Activated naive CD4-positive, alpha-beta T cell treated with anti-CD3 and anti-CD28 coated beads for 36 hours (primary cell): ENCODE measurements around the gene DNMT3L. TPM values are rescaled to one million over a fixed set of nuclear protein-coding genes. Genes with fewer than 3 reads are reported as not detected.

Experiments used
- CTCF ChIA-PET: fragments of 350-600 bp; sonication (Branson Sonifier 250); formaldehyde crosslinking; loops from one replicate; lab custom pipeline; 2021; ENCODE audit warnings: antibody characterized with exemption; lab: Charles Lee
- DNase-seq: peaks from one replicate; pipeline ENCODE4 v3.0.0-alpha.2; 2020
- H3K27ac Mint-ChIP-seq: one replicate; pipeline ENCODE4 v1.8.0; 2021; ENCODE audit warnings: mild to moderate bottlenecking, mixed read lengths
- H3K27me3 Mint-ChIP-seq: one replicate; pipeline ENCODE4 v1.8.0; 2021; ENCODE audit warnings: low read depth, mixed read lengths
- H3K36me3 Mint-ChIP-seq: one replicate; pipeline ENCODE4 v1.8.0; 2021; ENCODE audit warnings: low read depth, mixed read lengths
- H3K4me1 Mint-ChIP-seq: one replicate; pipeline ENCODE4 v1.8.0; 2021; ENCODE audit warnings: low read depth, mixed read lengths
- H3K4me3 Mint-ChIP-seq: one replicate; pipeline ENCODE4 v1.8.0; 2021; ENCODE audit warnings: mild to moderate bottlenecking, moderate library complexity, mixed read lengths
- H3K9me3 Mint-ChIP-seq: one replicate; pipeline ENCODE4 v1.8.0; 2021; ENCODE audit warnings: mixed read lengths
- intact Hi-C: fragments of 100-400 bp; cut with micrococcal nuclease; formaldehyde crosslinking; loops from one replicate; pipeline ENCODE4 v1.15.1; 2023
- total RNA-seq, 2 experiments: library from RNA; stranded (reverse); gene quantifications; one replicate each; pipeline ENCODE4 v1.2.3, GENCODE V29; 2021

The DNMT3L gene
- total RNA-seq, 2 experiments from 2014 or later, result not detected

- CTCF ChIA-PET, result interaction anchor here (0.6 kb wide), 1 partner anchor 32 kb away, joined by 3 read pairs; no protein-coding TSS in a partner anchor
- Mint-ChIP-seq H3K27ac (peak overlapping the region; percentile 50), H3K36me3 (no peaks in the 10 kb centered on the region), H3K4me3 (peak overlapping the region; percentile 74), H3K27me3 (no peaks in the 10 kb centered on the region), H3K4me1 (peaks cover 55% of the 10 kb centered on the region), H3K9me3 (no peaks in the 10 kb centered on the region)
- peak; percentile 63 for DNase-seq
- intact Hi-C loops, result loop anchor here (1.0 to 10.0 kb wide), 3 partner anchors 39 to 154 kb away; partner anchors contain the start of genes CFAP410 and LRRC3
Observed at GRCh38 chr21:44300262-44300959, 38.7 kb upstream of the DNMT3L start.

- CTCF ChIA-PET, result no interaction called here
- Mint-ChIP-seq H3K9me3 (no peaks in the 10 kb centered on the region), H3K4me1 (peaks cover 54% of the 10 kb centered on the region), H3K36me3 (no peaks in the 10 kb centered on the region), H3K27me3 (no peaks in the 10 kb centered on the region), H3K27ac (peak within 1 kb of the TSS; percentile 87), H3K4me3 (peak within 1 kb of the TSS; percentile 78)
- intact Hi-C loops, result loop anchor here (1.0 to 10.0 kb wide), 5 partner anchors 40 to 287 kb away; partner anchors contain the start of genes CFAP410, LRRC3 and TRAPPC10
- DNase-seq, result peak; percentile 64
Observed at GRCh38 chr21:44299458-44300261, 38.0 kb upstream of the DNMT3L start, which contains the start of gene PFKL. Gene PFKL (plus strand): TSS chr21:44300053. CDS start chr21:44300106, 53 bp downstream.

- Mint-ChIP-seq H3K9me3 (no peaks in the 10 kb centered on the region), H3K27me3 (no peaks in the 10 kb centered on the region), H3K36me3 (no peaks in the 10 kb centered on the region), H3K4me1 (peaks cover 54% of the 10 kb centered on the region), H3K27ac (peak overlapping the region; percentile 87), H3K4me3 (peak overlapping the region; percentile 78)
- intact Hi-C loops, result loop anchor here (5.0 kb wide), 2 partner anchors 178 to 287 kb away; partner anchors contain the start of gene TRAPPC10
- CTCF ChIA-PET, result interaction anchor here (1.3 to 1.9 kb wide), 3 partner anchors 12 to 22 kb away, joined by 5 to 7 read pairs (median 6); no protein-coding TSS in a partner anchor
- peak; percentile 46 for DNase-seq
Observed at GRCh38 chr21:44299085-44299457, 37.4 kb upstream of the DNMT3L start.

- H3K4me3 Mint-ChIP-seq, result peak overlapping the region; percentile 34
- CTCF ChIA-PET, result interaction anchor here (0.6 to 1.9 kb wide), 16 partner anchors 11 to 629 kb away, joined by 3 to 7 read pairs (median 4); partner anchors contain the start of genes DNMT3L and TRPM2
- peak; percentile 42 for DNase-seq
- no peaks in the 10 kb centered on the region for H3K9me3 Mint-ChIP-seq
- peak overlapping the region; percentile 46 for H3K27ac Mint-ChIP-seq
- intact Hi-C loops, result loop anchor here (5.0 kb wide), 2 partner anchors 179 to 286 kb away; partner anchors contain the start of gene TRAPPC10
- peaks cover 49% of the 10 kb centered on the region for H3K4me1 Mint-ChIP-seq
- no peaks in the 10 kb centered on the region for H3K36me3 Mint-ChIP-seq
- no peaks in the 10 kb centered on the region for H3K27me3 Mint-ChIP-seq
Observed at GRCh38 chr21:44298301-44298700, 36.6 kb upstream of the DNMT3L start.

- CTCF ChIA-PET, result interaction anchor here (0.6 to 1.9 kb wide), 16 partner anchors 10 to 629 kb away, joined by 3 to 7 read pairs (median 4); partner anchors contain the start of genes DNMT3L and TRPM2
Observed at GRCh38 chr21:44297525-44298290, 36.0 kb upstream of the DNMT3L start.

GRCh38 chr21:44296916-44297315, 35.2 kb upstream of the DNMT3L start:
- Mint-ChIP-seq H3K27ac (no peak overlapping the region), H3K4me1 (peaks cover 37% of the 10 kb centered on the region), H3K4me3 (no peak overlapping the region), H3K9me3 (no peaks in the 10 kb centered on the region), H3K36me3 (no peaks in the 10 kb centered on the region), H3K27me3 (no peaks in the 10 kb centered on the region)
- DNase-seq, result no peak
- intact Hi-C loops, result loop anchor here (5.0 kb wide), 2 partner anchors 180 to 285 kb away; partner anchors contain the start of gene TRAPPC10
- CTCF ChIA-PET, result interaction anchor here (1.2 to 1.9 kb wide), 4 partner anchors 17 to 37 kb away, joined by 3 to 7 read pairs (median 4); partner anchors contain the start of gene DNMT3L

More at GRCh38 chr21:44297525-44298290, 36.0 kb upstream of the DNMT3L start:
- peak; percentile 91 for DNase-seq
- no peaks in the 10 kb centered on the region for H3K36me3 Mint-ChIP-seq
- H3K4me3 Mint-ChIP-seq, result peak overlapping the region; percentile 34
- intact Hi-C loops, result loop anchor here (5.0 kb wide), 2 partner anchors 180 to 285 kb away; partner anchors contain the start of gene TRAPPC10
- H3K4me1 Mint-ChIP-seq, result peaks cover 43% of the 10 kb centered on the region
- H3K9me3 Mint-ChIP-seq, result no peaks in the 10 kb centered on the region
- H3K27me3 Mint-ChIP-seq, result no peaks in the 10 kb centered on the region
- H3K27ac Mint-ChIP-seq, result peak overlapping the region; percentile 46

- no peaks in the 10 kb centered on the region for H3K36me3 Mint-ChIP-seq
- intact Hi-C loops, result loop anchor here (5.0 kb wide), 2 partner anchors 181 to 284 kb away; partner anchors contain the start of gene TRAPPC10
- H3K9me3 Mint-ChIP-seq, result no peaks in the 10 kb centered on the region
- CTCF ChIA-PET, result interaction anchor here (0.6 kb wide), 1 partner anchor 9 kb away, joined by 3 read pairs; no protein-coding TSS in a partner anchor
- no peaks in the 10 kb centered on the region for H3K27me3 Mint-ChIP-seq
- no peak overlapping the region for H3K4me3 Mint-ChIP-seq
- peaks cover 29% of the 10 kb centered on the region for H3K4me1 Mint-ChIP-seq
- DNase-seq, result no peak
- H3K27ac Mint-ChIP-seq, result no peak overlapping the region
Observed at GRCh38 chr21:44296103-44296519, 34.4 kb upstream of the DNMT3L start.

- Mint-ChIP-seq H3K9me3 (no peaks in the 10 kb centered on the region), H3K4me3 (no peak overlapping the region), H3K4me1 (peaks cover 25% of the 10 kb centered on the region), H3K36me3 (no peaks in the 10 kb centered on the region), H3K27ac (no peak overlapping the region), H3K27me3 (no peaks in the 10 kb centered on the region)
- intact Hi-C loops, result loop anchor here (5.0 kb wide), 2 partner anchors 182 to 283 kb away; partner anchors contain the start of gene TRAPPC10
- CTCF ChIA-PET, result interaction anchor here (0.6 kb wide), 1 partner anchor 9 kb away, joined by 3 read pairs; no protein-coding TSS in a partner anchor
- DNase-seq, result no peak
Observed at GRCh38 chr21:44295646-44296045, 33.9 kb upstream of the DNMT3L start.

GRCh38 chr21:44295163-44295573, 33.5 kb upstream of the DNMT3L start:
- Mint-ChIP-seq H3K27ac (no peak overlapping the region), H3K36me3 (no peaks in the 10 kb centered on the region), H3K9me3 (no peaks in the 10 kb centered on the region), H3K27me3 (no peaks in the 10 kb centered on the region), H3K4me1 (peaks cover 24% of the 10 kb centered on the region), H3K4me3 (no peak overlapping the region)
- CTCF ChIA-PET, result no interaction called here
- intact Hi-C loops, result loop anchor here (5.0 kb wide), 2 partner anchors 182 to 283 kb away; partner anchors contain the start of gene TRAPPC10
- DNase-seq, result no peak

GRCh38 chr21:44294391-44295162, 32.9 kb upstream of the DNMT3L start:
- no peak overlapping the region for H3K27ac Mint-ChIP-seq
- H3K4me3 Mint-ChIP-seq, result no peak overlapping the region
- H3K36me3 Mint-ChIP-seq, result no peaks in the 10 kb centered on the region
- DNase-seq, result no peak
- peaks cover 24% of the 10 kb centered on the region for H3K4me1 Mint-ChIP-seq
- no peaks in the 10 kb centered on the region for H3K27me3 Mint-ChIP-seq
- CTCF ChIA-PET, result interaction anchor here (0.9 kb wide), 2 partner anchors 24 to 317 kb away, joined by 3 to 4 read pairs; no protein-coding TSS in a partner anchor
- H3K9me3 Mint-ChIP-seq, result no peaks in the 10 kb centered on the region
- intact Hi-C loops, result loop anchor here (5.0 kb wide), 2 partner anchors 183 to 282 kb away; partner anchors contain the start of gene TRAPPC10
